GM19023 (cell line): ENCODE results near the gene SCAI.
"Not testable (repeated sequence)": the region's sequence is repeated elsewhere in the genome, so short reads cannot be mapped to it uniquely, and the experiment has no call there.

Source experiments
- ATAC-seq: cut with Tn5 transposase; IDR thresholded peaks from one replicate; pipeline ENCODE4 v1.9.1; 2021; ENCODE audit warnings: mild to moderate bottlenecking, moderate library complexity; ENCODE audit not compliant: unreplicated experiment

The SCAI gene

DNA sequence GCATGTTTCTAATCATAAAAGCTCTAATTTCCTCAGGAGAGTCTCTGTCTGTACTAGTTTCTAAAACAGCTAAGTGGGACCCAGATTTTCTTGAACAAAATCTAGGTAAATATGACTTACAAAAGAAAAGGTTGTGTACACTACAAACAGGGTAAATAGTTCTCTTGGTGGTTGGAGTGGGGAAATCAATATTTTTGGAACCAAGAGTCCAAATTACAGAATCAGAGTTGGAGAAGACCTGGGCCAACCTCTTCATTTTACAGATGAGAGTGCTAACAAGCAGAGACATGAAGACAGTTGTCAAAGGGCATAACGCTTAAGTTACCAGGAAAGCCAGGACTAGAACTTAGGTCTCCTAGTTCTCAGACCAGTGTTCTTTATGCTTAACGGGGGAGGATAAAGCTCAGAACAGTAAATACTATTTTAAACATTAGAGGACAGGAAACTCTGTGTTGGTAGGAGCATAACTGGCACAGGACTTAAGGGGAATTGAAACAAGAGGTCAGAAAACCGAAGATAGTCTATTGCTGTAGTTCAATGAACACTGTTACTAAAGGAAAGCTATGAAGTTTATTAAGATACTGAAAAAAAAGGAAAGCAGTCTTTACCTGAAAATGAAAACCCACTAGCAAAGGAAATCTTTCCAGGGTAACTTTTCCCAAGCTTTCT, 193.1 kb downstream of the SCAI start:
- no peak for ATAC-seq

DNA sequence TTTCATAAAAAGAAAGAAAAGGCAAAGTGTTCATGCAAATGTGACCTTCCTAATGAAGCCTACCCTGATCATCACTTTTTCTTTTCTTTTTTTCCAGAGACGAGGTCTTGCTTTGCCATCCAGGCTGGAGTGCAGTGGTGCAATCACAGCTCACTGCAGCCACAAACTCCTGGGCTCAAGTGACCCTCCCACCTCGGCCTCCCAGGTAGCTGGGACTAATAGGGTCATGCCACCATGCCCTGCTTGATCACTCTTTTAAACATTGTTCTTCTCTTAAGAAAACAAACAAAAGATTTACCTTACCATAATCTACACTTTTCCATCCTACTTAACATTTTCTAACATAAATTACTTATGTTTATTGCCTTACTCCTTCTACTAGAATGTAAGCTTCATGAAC, 193.9 kb downstream of the SCAI start:
- no peak for ATAC-seq

DNA sequence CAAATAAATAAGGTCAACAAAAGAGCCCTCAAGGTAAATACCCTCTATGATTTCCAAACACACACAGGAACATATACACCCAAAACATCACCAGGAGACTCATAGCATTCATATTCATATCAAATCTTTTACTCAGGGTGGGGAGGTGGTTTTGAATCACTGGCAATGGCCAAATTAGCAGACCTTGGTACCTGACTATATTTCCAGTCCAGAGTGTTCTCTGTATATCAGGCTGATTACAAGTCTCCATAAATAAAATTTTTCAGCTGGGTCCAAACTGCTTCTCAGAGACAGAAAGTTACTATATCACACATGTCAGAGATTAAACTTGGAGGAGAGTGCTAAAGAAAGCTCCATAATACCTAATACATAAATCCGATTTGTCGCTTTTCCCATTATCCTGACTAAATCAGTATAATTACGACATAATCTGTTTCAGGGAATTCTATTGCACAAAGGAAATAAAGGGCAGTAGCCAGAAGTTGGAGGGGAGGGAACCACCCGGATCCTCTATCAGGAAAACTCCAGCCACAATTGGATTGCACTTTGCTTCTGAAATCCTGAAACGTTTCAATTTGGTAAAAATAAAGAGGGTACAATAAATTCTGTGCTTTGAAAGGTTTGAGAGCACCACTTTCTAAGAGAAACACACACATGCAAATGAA, 195.5 kb downstream of the SCAI start:
- ATAC-seq, result no peak

DNA sequence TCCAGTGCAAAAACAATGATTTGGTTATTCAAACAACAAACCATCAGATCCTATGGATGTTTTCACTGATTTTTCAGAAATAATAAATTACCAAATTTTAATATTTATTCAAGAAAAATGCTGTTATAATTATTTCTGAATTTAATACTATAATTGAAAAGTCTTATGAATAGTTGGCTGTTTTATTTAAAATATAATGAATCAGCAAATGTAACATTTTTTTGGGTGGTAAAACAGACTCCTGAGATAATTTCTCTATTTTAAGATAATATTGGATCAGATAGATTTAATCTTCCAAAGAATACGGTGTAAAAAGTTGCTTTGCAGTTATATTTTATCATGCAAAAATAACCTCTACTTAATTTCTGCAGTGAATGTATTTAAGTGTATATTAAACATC, 197.2 kb downstream of the SCAI start:
- no peak for ATAC-seq

DNA sequence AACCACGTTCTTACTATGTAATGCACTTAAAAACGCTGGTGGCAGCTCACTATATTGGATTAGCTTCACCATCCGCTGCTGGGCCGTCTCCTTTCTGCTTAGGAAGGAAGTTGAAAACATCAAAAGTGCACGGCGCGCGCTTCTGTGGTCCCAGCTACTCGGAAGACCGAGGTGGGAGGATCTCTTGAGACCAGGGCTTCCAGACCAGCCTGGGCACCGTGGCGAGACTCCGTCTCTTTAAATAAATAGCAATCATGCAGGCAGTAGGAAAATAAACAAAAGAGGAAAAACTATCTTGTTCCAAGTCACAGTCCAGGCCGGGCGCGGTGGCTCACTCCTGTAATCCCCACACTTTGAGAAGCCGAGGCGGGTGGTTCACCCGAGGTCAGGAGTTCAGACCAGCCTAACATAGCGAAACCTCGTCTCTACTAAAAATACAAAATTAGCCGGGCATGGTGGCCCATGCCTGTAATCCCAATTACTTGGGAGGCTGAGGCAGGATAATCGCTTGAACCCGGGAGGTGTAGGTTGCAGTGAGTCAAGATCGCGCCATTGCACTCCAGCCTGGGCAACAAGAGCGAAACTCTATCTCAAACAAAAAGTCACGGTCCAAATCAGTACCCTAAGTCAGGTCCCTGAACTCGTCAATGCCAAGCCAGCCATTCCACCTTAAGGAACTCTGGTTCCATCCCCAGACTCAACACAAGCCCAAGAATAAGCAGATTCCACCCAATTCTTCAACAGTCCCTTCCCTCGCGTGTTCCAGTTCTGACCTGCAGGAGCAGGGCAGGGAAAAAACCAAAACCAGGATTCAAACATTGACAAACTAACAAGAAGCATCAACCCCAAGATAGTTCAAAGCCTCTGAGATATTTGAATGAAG, 201.4 kb downstream of the SCAI start:
- peak; percentile 25 for ATAC-seq

DNA sequence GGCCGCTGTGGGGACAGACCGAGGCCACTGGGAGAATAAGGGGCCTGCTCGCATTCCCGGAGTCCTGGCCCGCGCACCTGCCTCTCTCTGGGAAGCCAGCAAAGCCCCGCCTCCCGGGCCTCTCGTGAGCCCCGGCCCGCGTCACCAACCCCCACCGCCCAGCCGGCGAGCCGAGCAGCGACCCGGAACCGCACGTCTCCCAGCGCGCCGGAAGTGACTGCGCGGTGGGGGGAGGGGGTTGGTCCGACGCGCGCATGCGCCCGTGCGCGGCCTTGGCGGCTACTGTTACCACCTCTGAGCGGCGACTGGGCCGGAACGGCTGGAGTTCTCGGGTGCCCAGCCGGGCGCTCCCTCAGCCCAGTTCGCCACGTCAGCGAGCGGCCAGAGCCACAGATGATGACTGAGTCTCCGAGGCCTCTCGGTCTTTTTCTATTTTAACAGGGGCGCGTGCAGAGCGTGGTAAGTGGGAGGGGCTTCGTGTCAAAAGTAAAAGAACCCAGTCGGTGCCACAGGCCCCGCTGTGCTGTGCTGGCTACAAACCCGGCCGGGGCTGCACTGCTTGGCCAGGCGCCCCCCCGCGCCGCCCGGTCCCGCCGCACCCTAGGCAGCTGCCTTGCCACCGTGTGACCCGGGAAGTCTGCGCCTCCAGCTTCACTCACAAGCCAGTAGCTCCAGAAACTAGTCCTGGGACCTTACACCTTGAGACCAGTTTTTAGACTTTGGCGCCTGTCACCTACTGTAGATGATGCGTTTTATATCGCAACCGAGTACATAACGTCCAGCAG, 202.2 kb downstream of the SCAI start, which contains the start of gene GOLGA1:
Gene GOLGA1 (minus strand): TSS at position 190 of the 785 bp plus-strand sequence. CDS start 2,372 bp downstream, outside the sequence.
- peak; percentile 80 for ATAC-seq

DNA sequence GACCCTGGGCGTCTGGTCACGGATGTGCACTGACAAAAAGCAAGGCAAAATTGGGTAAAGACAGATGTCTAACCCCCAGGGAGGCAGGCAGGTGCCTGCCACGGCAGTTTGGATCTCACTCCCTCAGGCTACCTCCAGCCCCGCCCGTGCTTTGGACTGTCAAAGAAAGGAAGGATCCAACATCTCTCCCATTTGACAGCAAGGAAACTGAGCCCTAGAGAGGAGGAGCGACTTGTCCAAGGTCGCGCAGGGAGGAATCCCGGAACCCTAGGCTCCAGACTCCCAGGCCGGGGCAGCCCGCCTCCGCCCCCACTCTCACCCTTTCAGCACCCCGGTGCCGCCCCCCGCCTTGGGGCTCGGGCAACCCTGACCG, 202.8 kb downstream of the SCAI start:
- peak; percentile 42 for ATAC-seq

DNA sequence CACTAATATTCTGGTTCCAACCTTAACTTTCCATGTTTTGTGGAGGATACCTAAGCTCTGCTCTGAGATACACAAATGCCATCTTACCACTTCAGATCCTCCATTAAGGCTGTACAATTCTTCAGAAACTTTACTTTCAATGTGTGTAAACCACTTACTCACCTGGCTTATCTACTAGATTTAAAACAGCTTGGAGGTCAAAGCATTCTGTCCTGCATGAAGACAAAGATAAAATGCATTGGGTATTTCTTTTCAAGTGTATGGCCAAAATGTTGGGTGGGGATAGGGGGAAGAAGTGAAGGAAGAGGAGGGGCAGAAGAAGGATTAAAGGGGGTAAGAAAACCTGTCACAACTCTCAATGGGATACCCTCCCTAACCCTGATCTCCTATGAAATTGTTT, 203.4 kb downstream of the SCAI start:
- no peak for ATAC-seq

DNA sequence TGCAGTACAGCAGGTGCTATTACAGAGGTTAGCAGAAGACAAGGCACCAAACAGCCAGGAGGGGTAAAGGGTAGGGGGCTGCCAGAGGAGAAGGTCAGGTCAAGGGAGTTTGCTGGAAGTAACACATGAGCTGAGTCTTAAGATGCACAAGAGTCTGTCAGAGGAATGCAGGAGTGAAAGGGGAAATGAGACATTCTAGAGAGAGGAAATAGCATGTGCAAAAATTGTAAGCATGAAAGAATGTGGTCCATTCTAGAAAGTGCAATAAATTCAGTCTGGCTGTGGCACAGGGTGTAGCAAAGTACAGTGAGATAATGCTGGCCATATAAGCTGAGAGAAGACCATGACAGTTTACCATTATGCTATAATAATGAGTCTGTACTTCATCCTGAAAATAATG, 209.0 kb downstream of the SCAI start:
- ATAC-seq, result no peak

DNA sequence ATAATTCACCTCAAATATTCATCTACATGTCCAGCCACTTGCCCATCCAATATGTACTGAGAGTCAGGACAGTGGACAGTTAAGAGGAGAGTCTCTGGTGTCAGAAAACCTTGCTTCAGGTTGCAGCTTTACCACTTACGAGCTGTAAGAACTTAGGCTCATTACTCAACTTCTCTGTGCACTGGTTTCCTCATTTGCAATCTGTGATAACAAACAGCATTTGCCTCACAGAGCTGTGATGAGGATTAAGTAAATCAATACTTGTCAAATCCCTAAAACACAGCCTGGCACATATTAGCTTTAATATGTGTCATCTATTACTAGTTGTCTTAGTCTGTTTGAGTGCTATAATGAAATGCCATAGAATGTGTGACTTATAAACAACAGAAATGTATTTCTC, 211.0 kb downstream of the SCAI start:
- no peak for ATAC-seq

DNA sequence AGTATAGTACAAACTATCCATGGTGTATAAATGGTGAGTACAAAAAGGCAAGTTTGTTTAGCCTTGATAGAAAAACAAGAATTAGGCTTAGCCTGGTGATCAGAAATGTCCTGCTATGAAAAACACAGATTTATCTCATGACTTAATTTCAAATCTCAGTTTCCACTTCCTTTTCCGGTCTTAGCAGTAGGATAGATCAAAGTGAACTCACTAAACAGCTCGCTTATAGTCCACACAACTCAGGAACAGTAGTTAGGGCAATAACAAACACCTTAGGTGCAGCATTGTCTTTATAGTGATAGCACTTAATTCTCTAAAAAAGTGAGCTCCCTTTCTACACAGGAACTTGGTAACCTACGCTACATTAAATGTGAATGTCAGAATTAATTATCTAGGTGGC, 213.9 kb downstream of the SCAI start:
- no peak for ATAC-seq

DNA sequence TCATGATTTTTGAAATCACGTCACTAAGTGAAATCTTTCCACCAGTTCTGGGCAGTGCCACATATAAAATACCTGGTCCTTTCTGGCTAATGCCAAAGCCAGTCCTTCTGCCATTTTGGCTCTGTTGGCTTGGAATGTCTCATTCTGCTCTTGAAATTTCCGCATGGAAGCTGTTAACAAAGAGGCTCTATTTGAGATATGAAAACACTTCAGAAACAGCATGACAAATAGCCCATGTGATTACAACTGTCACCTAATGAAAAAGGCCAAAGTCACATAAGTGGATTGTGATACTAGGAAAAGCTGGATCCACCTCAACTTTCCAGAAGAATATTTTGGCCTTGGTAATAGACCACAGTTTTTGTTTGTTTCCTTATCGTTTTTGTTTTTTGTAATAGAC, 215.2 kb downstream of the SCAI start:
- no peak for ATAC-seq

DNA sequence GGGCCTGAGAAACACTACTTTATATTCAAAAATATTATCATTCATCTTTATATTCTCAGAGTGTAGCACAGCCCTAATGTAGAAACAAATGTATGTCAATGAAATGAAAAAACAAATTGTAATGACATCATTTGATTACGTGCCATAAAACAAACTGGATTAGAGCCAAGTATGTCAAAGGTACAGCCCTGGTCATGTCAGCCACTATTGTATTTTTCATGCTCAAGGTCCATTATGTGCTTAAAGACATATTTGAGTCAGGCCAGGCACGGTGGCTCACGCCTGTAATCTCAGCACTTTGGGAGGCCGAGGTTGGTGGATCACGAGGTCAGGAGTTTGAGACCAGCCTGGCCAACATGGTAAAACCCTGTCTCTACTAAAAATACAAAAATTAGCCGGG, 222.9 kb downstream of the SCAI start:
- not testable (repeated sequence) for ATAC-seq

DNA sequence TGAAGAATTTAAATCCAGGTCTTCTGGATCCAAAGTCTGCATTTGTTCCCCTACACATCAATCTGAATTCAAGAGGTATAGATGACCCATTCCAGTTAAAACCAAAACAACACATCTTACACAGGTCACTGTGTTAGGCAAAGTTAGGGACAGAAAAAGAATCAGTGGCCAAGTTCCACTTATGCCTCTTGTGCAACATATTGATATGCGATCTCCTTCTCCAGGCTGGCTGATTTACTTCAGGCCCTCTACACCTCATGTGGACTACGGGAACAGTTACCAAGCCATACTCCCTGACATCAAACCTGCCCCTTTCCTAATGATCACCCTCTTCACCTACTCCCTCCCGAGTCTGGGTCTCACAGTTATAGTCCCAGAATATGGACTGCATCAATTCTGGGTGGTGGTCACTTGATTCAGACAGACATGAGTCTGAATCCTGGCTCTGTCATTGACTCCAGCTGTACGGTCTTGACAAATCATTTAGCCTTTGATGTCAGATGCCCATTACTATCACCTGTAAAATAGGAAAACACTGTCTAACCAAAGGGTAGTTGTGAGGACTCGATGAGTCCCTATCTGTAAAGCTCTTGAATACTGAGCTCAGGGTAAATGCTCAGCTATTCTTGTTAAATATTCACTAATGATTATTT, 228.4 kb downstream of the SCAI start:
- ATAC-seq, result no peak

DNA sequence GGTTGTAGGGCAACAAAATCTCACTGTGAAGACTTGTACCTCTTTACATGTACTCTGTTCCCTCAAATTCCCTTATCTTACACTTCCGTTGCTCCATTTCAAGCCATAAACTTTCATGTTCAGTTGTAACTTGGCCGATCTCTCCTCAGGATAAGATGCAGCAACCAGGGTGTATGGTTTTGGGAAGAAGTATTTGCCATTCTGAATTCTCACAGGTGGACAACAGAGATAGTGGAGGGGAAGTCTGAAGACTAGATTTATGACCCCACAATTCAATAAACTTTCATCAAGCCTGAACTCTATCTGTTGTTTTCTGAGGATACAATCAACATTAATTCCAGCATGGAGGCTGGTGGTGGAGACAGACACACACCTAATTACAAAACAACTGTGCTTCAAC, 229.9 kb downstream of the SCAI start:
- ATAC-seq, result no peak

DNA sequence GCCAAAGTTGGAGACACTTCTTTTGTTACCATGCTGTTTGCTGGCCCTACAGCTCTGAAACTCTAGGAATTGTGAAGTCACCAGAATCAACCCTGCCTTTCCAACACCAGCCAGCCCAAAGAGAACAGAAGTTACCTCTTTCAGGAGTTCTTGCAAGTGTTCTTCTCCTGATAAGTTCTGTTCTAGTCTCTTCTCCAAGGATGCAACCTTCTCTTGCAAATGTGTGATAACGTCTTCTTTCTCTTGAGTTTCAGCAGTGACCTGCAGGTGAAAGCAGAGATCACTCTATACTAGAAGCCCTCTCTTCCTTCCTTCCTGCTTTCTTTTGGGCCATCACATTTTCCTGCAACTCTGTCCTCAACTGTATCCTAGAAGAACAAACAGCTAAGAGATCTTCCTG, 231.6 kb downstream of the SCAI start:
- no peak for ATAC-seq

DNA sequence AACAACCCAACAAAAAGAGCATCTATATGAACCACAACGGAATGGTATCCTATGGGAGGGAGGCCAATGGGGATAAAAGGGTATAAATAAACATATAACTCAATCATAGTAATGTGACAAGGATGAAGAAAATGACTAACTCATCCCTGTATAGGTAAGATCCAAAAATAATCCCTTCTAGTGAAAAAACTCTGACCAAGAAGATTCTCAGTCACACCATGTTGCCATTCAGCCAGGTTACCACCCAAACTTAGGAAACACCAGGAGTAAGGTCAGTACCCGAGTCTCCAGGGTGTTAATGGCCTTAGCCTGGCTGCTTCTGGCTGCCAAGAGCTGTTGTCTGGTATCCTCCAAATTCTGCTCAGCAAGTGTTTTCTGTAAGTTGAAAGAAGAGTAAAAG, 235.2 kb downstream of the SCAI start:
- ATAC-seq, result no peak

DNA sequence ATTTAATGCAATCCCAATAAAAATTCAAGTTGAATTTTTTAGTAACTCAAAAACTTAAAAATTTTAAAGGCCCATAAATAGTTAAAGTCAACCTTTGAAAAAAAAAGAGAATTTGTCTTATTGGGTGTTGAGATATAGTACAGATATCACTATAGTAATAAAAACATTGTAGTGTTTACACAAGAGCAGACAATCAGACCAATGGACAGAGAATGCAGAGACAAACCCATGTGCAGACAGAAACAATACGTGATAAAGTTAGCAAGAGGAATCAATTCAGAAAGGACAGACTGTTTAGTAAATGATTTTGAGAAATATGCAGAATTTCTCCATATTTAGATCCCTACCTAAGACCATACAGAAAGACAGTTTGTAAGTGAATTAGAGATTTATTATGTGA, 236.4 kb downstream of the SCAI start:
- no peak for ATAC-seq

DNA sequence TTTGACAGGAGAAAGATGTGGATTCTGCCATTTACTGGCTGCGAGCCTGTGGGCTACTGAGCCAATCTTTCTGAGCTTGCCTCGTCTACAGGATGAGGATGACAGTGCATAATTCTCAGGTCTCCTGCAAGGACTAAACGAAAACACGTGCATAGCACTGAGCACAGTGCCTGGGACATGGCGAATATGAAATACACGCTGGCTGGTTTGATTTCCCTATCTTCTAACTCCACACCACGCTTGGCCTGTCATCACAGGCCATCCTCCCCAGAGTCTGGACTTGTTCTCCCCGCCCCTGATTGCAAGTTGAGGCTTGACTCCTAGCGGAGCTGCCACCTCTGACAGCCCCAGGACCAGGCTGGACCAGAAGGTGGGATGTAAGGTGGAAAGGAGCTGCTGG, 243.5 kb downstream of the SCAI start:
- ATAC-seq, result no peak
